ENCODE results near the gene PROSER3. TPM values are rescaled to one million over a fixed set of nuclear protein-coding genes. Genes with fewer than 3 reads are reported as not detected.

PROSER3 gene
- total and polyA plus RNA-seq, 2 of the 13 experiments (the other 11 are each of a cell fraction or from before 2014, with no cell fraction given): 5.1 to 5.7 TPM

DNA sequence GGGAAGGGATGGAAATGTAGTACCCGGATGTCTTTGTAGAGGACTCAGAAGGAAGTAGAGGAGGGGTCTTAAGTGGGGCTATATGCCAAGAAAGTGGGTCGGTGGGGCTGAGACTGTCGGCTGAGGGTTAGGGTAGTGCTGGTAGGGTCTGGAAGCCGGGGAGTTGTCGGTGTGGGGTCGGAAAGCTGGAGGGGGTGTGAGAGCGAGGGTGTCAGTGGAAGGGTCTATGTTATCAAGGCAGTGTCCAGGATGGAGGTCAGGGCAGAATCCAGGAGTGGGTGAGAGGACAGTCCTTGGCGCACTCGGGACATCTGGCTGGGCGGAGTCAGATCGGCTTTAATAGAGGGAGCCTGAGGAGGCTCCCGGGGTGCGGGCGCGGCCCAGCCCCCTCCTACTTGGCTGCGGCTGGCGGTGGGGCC, 2.8 kb upstream of the PROSER3 start:
- peaks cover 3 to 24% of the 10 kb centered on the region in 2 experiments; a peak in 3 of 5 replicates for H3K36me3 ChIP-seq (replicated peaks in 1 of 2; ENCODE audit: control insufficient read depth in 1 of 2, insufficient read depth in 2 of 2, low read length in 2 of 2)
- no peak overlapping the region for H3K4me2 ChIP-seq (ENCODE audit: low read depth, low read length)
- 97% methylated on average over 17 of the region's 17 CpGs for WGBS (ENCODE audit: low lambda C conversion rate)
- CTCF ChIA-PET (ENCODE audit: low intra/inter-chr PET ratio, low total read pairs): no interaction called here
- no peak overlapping the region for H2AFZ ChIP-seq (ENCODE audit: low read length)
- no peak for ATAC-seq
- BruUV-seq (replicated peaks): no TSS peak
- no peaks in the 10 kb centered on the region for H4K20me1 ChIP-seq (ENCODE audit: insufficient read depth, low read length)
- FAIRE-seq: no peak
- H3K9ac ChIP-seq (ENCODE audit: insufficient read depth, low read depth, low read length): no peak overlapping the region
- POLR2A ChIA-PET: no interaction called here
- no peak overlapping the region for H3K4me3 ChIP-seq (replicated peaks in 1 of 3; ENCODE audit: insufficient read depth in 1 of 3, low read depth in 2 of 3, low read length in 3 of 3)
- no peaks in the 10 kb centered on the region for H3K27me3 ChIP-seq (ENCODE audit: control insufficient read depth in 1 of 2, insufficient read depth in 2 of 2, low read length in 2 of 2)
- peaks cover 6% of the 10 kb centered on the region for H3K79me2 ChIP-seq (ENCODE audit: insufficient read depth, low read length)
- H3K9me3 ChIP-seq (ENCODE audit: low read length): no peaks in the 10 kb centered on the region
- no peak overlapping the region for H3K27ac ChIP-seq (ENCODE audit: extremely low read length, insufficient read depth, low read length)
- no peak for DNase-seq (ENCODE audit: low spot score)
- in situ Hi-C loops (cut with HindIII; ENCODE audit: extremely low pct_ligation_motif_present, low pct_unique_long_range_greater_than_20kb): no loop called here
- intact Hi-C loops (cut with micrococcal nuclease; ENCODE audit: unreplicated experiment): no loop called here
- peaks cover 21% of the 10 kb centered on the region for H3K4me1 ChIP-seq (ENCODE audit: insufficient read depth, low read length)
- TF ChIP-seq NCOA5 (CRISPR knock-in tag; IDR thresholded peaks at IDR 0.05): no peak
- TF ChIP-seq ZNF615 (CRISPR knock-in tag; IDR thresholded peaks at IDR 0.05; ENCODE audit: borderline replicate concordance): no peak
- TF ChIP-seq, protein P1, sequence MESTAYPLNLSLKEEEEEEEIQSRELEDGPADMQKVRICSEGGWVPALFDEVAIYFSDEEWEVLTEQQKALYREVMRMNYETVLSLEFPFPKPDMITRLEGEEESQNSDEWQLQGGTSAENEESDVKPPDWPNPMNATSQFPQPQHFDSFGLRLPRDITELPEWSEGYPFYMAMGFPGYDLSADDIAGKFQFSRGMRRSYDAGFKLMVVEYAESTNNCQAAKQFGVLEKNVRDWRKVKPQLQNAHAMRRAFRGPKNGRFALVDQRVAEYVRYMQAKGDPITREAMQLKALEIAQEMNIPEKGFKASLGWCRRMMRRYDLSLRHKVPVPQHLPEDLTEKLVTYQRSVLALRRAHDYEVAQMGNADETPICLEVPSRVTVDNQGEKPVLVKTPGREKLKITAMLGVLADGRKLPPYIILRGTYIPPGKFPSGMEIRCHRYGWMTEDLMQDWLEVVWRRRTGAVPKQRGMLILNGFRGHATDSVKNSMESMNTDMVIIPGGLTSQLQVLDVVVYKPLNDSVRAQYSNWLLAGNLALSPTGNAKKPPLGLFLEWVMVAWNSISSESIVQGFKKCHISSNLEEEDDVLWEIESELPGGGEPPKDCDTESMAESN (CRISPR knock-in tag; conservative IDR thresholded peaks at IDR 0.05): no peak
- TF ChIP-seq SATB2 (CRISPR knock-in tag; IDR thresholded peaks at IDR 0.05): no peak
- TF ChIP-seq, protein P2, sequence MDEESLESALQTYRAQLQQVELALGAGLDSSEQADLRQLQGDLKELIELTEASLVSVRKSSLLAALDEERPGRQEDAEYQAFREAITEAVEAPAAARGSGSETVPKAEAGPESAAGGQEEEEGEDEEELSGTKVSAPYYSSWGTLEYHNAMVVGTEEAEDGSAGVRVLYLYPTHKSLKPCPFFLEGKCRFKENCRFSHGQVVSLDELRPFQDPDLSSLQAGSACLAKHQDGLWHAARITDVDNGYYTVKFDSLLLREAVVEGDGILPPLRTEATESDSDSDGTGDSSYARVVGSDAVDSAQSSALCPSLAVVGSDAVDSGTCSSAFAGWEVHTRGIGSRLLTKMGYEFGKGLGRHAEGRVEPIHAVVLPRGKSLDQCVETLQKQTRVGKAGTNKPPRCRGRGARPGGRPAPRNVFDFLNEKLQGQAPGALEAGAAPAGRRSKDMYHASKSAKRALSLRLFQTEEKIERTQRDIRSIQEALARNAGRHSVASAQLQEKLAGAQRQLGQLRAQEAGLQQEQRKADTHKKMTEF (CRISPR knock-in tag; IDR thresholded peaks at IDR 0.05): no peak
- no peak for TF ChIP-seq NR3C1 (CRISPR knock-in tag; IDR thresholded peaks at IDR 0.05)
- no peak for TF ChIP-seq SRSF1 (optimal IDR thresholded peaks at IDR 0.05; ENCODE audit: low read depth, low read length)
- TF ChIP-seq ZNF790 (CRISPR knock-in tag; IDR thresholded peaks at IDR 0.05; ENCODE audit: borderline replicate concordance): no peak
- no peak for TF ChIP-seq SIX1 (CRISPR knock-in tag; IDR thresholded peaks at IDR 0.05; ENCODE audit: borderline replicate concordance)
- TF ChIP-seq ZNF652 (CRISPR knock-in tag; IDR thresholded peaks at IDR 0.05; ENCODE audit: borderline replicate concordance, low read depth): no peak

Measured in HepG2 (cell line).